Vagina (tissue), 2 donors: ENCODE measurements around the gene ASXL2. TPM values are rescaled to one million over a fixed set of nuclear protein-coding genes. Genes with fewer than 3 reads are reported as not detected.
"Not testable (repeated sequence)": the region's sequence is repeated elsewhere in the genome, so short reads cannot be mapped to it uniquely, and the experiment has no call there.

Source experiments
- DNase-seq, 2 donors: peaks; one replicate each; pipeline ENCODE4 v3.0.0-alpha.2; 2017; ENCODE audit errors: extremely low spot score in 2 of 2
- H3K27ac ChIP-seq: fragments of 200-600 bp; sonication (generic); one replicate; pipeline ENCODE4 v1.5.1; 2019
- H3K27me3 ChIP-seq: fragments of 200-600 bp; sonication (generic); one replicate; pipeline ENCODE4 v1.5.1; 2019
- H3K36me3 ChIP-seq, 2 donors: fragments of 200-600 bp; sonication (generic); one replicate each; pipeline ENCODE4 v1.5.1; 2017 to 2019
- H3K4me1 ChIP-seq: fragments of 200-600 bp; sonication (generic); one replicate; pipeline ENCODE4 v1.5.1; 2019
- H3K4me3 ChIP-seq, 2 donors: fragments of 200-600 bp; sonication (generic); 1 replicate in 1 of 2; 2 replicates in 1 of 2; pipeline ENCODE4 v1.5.1; 2016 to 2019
- H3K9me3 ChIP-seq: fragments of 200-600 bp; sonication (generic); one replicate; pipeline ENCODE4 v1.5.1; 2019
- POLR2A ChIP-seq, 2 donors: fragments of 450-650 bp; IDR thresholded peaks; one replicate each; pipeline ENCODE4 v1.6.1; 2017; ENCODE audit warnings: antibody characterized with exemption in 2 of 2, mild to moderate bottlenecking in 2 of 2, moderate library complexity in 2 of 2
- POLR2AphosphoS5 ChIP-seq, 2 donors: sonication (generic); formaldehyde crosslinking; IDR thresholded peaks; one replicate each; pipeline ENCODE4 v1.9.0; 2017; ENCODE audit warnings: antibody characterized with exemption in 2 of 2, mild to moderate bottlenecking in 2 of 2, low read depth in 1 of 2; ENCODE audit not compliant: insufficient read depth in 1 of 2
- intact Hi-C: fragments of 100-400 bp; cut with DNase I; formaldehyde crosslinking; loops from one replicate; pipeline ENCODE4 v1.15.1; 2023
- total RNA-seq: library from RNA; depleted of rRNA; stranded (reverse); fragments of >200 nt; gene quantifications from one replicate; pipeline ENCODE4 v1.2.3, GENCODE V29; 2016
- TF ChIP-seq, protein P1 (sequence below), 3 experiments: fragments of 450-650 bp in 2 of 3; fragments of 200-600 bp in 1 of 3; sonication (generic) in 1 of 3; IDR thresholded peaks; one replicate each; pipeline ENCODE4 v1.5.1; 2017 to 2019; ENCODE audit warnings: antibody characterized with exemption in 3 of 3, mild to moderate bottlenecking in 2 of 3, moderate library complexity in 2 of 3

The ASXL2 gene
- total RNA-seq, 1 donor from 2014 or later = 16.2 TPM

DNA sequence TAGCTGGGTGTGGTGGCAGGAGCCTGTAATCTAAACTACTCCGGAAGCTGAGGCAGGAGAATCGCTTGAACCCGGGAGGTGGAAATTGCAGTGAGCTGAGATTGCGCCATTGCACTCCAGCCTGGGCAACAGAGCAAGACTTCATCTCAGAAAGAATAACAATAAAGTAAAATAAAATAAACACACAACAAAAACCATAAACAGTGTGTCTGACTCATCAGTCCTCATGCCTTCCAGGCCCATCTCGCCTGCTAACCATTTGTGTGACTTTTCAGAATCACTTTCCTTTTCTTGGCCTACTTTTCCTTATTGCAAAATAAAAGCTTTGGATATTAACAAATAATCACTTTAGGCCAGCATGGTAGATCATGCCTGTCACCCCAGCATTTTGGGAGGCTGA, 42.0 kb upstream of the ASXL2 start:
- no peak overlapping the region for H3K4me3 ChIP-seq
- intact Hi-C loops = no loop called here
- H3K27ac ChIP-seq = no peak overlapping the region
- no peaks in the 10 kb centered on the region for H3K4me1 ChIP-seq
- H3K36me3 ChIP-seq = no peaks in the 10 kb centered on the region
- no peak for DNase-seq
- no peaks in the 10 kb centered on the region for H3K27me3 ChIP-seq
- no peaks in the 10 kb centered on the region for H3K9me3 ChIP-seq
- TF ChIP-seq POLR2A (IDR thresholded peaks at IDR 0.05) = no peak
- TF ChIP-seq, protein P1, sequence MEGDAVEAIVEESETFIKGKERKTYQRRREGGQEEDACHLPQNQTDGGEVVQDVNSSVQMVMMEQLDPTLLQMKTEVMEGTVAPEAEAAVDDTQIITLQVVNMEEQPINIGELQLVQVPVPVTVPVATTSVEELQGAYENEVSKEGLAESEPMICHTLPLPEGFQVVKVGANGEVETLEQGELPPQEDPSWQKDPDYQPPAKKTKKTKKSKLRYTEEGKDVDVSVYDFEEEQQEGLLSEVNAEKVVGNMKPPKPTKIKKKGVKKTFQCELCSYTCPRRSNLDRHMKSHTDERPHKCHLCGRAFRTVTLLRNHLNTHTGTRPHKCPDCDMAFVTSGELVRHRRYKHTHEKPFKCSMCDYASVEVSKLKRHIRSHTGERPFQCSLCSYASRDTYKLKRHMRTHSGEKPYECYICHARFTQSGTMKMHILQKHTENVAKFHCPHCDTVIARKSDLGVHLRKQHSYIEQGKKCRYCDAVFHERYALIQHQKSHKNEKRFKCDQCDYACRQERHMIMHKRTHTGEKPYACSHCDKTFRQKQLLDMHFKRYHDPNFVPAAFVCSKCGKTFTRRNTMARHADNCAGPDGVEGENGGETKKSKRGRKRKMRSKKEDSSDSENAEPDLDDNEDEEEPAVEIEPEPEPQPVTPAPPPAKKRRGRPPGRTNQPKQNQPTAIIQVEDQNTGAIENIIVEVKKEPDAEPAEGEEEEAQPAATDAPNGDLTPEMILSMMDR (IDR thresholded peaks at IDR 0.05) = no peak
- TF ChIP-seq POLR2AphosphoS5 (IDR thresholded peaks at IDR 0.05; ENCODE audit: insufficient read depth in 1 of 2, low read depth in 1 of 2) = no peak

DNA sequence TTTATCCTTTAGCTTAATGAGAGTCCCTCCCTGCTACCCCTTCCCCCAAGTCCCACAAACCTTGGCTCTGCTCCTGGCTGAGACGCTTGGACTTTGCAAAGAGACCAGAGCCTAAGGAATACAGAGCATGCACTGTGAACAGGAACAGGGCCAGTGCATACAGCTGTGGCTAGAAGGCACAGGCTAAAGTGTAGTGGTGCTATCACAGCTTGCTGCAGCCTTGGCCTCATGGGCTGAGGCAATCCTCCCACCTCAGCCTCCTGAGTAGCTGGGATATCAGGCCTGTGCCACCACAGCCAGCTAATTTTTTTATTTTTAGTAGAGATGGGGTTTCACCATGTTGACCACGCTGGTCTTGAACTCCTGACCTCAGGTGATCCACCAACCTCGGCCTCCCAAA, 39.5 kb upstream of the ASXL2 start:
- Histone ChIP-seq H3K36me3 (no peaks in the 10 kb centered on the region), H3K27me3 (no peaks in the 10 kb centered on the region), H3K4me3 (no peak overlapping the region), H3K4me1 (no peaks in the 10 kb centered on the region), H3K9me3 (no peaks in the 10 kb centered on the region), H3K27ac (no peak overlapping the region)
- DNase-seq = no peak
- TF ChIP-seq POLR2AphosphoS5 (IDR thresholded peaks at IDR 0.05; ENCODE audit: insufficient read depth in 1 of 2, low read depth in 1 of 2) (no peak), POLR2A (IDR thresholded peaks at IDR 0.05) (no peak)
- TF ChIP-seq, protein P1 (IDR thresholded peaks at IDR 0.05) = no peak
- intact Hi-C loops = no loop called here

- H3K27ac ChIP-seq = not testable (repeated sequence)
Measured at GRCh38 chr2:25917411-25917810, 39.1 kb upstream of the ASXL2 start.

DNA sequence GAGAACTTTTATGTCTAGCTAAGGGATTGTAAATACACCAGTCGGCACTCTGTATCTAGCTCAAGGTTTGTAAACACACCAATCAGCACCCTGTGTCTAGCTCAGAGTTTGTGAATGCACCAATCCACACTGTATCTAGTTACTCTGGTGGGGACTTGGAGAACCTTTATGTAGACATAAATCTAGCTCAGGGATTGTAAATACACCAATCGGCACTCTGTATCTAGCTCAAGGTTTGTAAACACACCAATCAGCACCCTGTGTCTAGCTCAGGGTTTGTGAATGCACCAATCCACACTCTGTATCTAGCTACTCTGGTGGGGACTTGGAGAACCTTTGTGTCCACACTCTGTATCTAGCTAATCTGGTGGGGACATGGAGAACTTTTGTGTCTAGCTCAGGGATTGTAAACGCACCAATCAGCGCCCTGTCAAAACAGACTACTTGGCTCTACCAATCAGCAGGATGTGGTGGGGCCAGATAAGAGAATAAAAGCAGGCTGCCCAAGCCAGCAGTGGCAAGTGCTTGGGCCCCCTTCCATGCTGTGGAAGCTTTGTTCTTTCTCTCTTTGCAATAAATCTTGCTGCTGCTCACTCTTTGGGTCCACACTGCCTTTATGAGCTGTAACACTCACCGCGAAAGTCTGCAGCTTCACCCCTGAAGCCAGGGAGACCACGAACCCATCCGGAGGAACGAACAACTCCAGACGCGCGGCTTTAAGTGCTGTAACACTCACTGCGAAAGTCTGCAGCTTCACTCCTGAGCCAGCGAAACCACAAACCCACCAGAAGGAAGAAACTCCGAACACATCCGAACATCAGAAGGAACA, 37.9 kb upstream of the ASXL2 start:
- H3K4me1 ChIP-seq, H3K27me3 ChIP-seq, intact Hi-C loops, H3K27ac ChIP-seq, H3K36me3 ChIP-seq, DNase-seq, H3K4me3 ChIP-seq, H3K9me3 ChIP-seq: not testable (repeated sequence)

More at GRCh38 chr2:25917411-25917810, 39.1 kb upstream of the ASXL2 start:
- intact Hi-C loops, DNase-seq, H3K36me3 ChIP-seq, H3K9me3 ChIP-seq, H3K4me3 ChIP-seq, H3K27me3 ChIP-seq, H3K4me1 ChIP-seq: not testable (repeated sequence)

DNA sequence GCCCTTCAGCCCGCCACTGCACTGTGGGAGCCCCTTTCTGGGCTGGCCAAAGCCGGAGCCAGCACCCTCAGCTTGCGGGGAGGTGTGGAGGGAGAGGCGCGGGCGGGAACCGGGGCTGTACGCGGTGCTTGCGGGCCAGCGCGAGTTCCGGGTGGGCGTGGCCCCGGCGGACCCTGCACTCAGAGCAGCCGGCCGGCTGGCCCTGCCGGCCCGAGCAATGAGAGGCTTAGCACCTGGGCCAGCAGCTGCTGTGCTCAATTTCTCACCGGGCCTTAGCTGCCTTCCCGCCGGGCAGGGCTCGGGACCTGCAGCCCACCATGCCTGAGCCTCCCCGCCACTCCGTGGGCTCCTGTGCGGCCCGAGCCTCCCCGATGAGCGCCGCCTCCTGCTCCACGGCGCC, 37.1 kb upstream of the ASXL2 start:
- H3K27ac ChIP-seq, intact Hi-C loops, H3K27me3 ChIP-seq, DNase-seq, H3K9me3 ChIP-seq, H3K4me1 ChIP-seq, H3K36me3 ChIP-seq, H3K4me3 ChIP-seq: not testable (repeated sequence)

GRCh38 chr2:25913696-25913973, 35.3 kb upstream of the ASXL2 start:
- intact Hi-C loops, H3K4me3 ChIP-seq, DNase-seq, H3K9me3 ChIP-seq, H3K36me3 ChIP-seq, H3K4me1 ChIP-seq, H3K27me3 ChIP-seq, H3K27ac ChIP-seq: not testable (repeated sequence)

DNA sequence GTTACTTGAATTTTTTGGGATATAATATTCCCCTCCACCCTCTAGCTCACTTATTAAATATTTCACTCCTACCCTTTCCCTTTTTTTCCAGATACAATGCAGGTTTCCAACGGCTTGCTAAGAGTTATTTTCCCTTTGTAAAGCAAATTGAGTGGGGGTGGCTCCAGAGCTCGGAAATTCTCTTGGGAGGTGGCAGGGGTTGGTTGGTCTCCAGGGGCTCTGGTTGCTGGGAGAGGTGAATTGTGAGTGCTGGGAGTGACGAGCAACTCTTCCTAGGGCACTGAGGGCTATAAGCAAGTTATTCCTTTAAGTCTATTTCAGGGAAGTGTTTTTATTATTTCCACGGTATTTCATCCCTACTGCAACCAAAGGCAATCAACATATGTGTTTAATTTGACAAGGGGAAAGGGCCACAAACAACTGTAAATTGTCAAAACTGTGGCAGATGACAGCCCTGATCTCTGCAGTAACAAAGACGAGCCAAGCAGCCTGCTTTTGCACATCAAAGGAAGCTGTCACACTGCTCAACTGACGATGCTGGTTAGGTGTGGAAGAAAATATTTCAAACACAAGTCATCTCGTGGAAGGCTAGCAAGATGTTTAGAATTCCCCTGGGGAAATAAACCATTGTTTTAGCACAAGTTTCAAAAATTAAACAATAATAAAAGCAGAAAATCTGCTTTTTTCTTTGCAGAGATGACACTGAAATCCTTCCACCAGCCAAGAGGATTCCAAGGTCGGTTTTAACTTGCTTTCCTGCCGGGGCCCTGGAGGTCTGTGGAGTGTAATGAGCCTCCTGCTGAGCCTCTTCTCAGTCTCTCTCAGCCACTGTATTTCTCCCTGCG, 34.8 kb upstream of the ASXL2 start:
- intact Hi-C loops = no loop called here
- TF ChIP-seq POLR2AphosphoS5 (IDR thresholded peaks at IDR 0.05; ENCODE audit: insufficient read depth in 1 of 2, low read depth in 1 of 2) (no peak), POLR2A (IDR thresholded peaks at IDR 0.05) (no peak)
- TF ChIP-seq, protein P1 (IDR thresholded peaks at IDR 0.05) = no peak
- no peaks in the 10 kb centered on the region for H3K27me3 ChIP-seq
- no peak for DNase-seq
- no peaks in the 10 kb centered on the region for H3K4me1 ChIP-seq
- H3K4me3 ChIP-seq = no peak overlapping the region
- no peaks in the 10 kb centered on the region for H3K36me3 ChIP-seq
- no peak overlapping the region for H3K27ac ChIP-seq
- no peaks in the 10 kb centered on the region for H3K9me3 ChIP-seq

GRCh38 chr2:25909574-25909973, 31.3 kb upstream of the ASXL2 start:
- DNase-seq, H3K27ac ChIP-seq, H3K36me3 ChIP-seq, H3K4me3 ChIP-seq, intact Hi-C loops, H3K27me3 ChIP-seq, H3K9me3 ChIP-seq, H3K4me1 ChIP-seq: not testable (repeated sequence)
